K562 (cell line): Measurements from ENCODE around the gene SIGMAR1. TPM values are rescaled to one million over a fixed set of nuclear protein-coding genes. Genes with fewer than 3 reads are reported as not detected.

Source experiments
- BHLHE40 ChIP-seq: IDR thresholded peaks from 2 replicates; pipeline ENCODE4 v1.6.1; 2011; ENCODE audit warnings: low read length, improper control_type of control experiment
- HNRNPUL1 ChIP-seq: fragments of 200-400 bp; formaldehyde crosslinking; IDR thresholded peaks from 2 replicates; pipeline ENCODE4 v1.6.1; 2017; ENCODE audit warnings: low read length
- IFI16 ChIP-seq: fragments of 250-450 bp; sonication (Bioruptor Pico); IDR thresholded peaks from 2 replicates; pipeline ENCODE4 v2.1.2; 2022; ENCODE audit warnings: mild to moderate bottlenecking, inconsistent platforms
- L3MBTL2 ChIP-seq: fragments of 450-650 bp; IDR thresholded peaks from 2 replicates; pipeline ENCODE4 v1.6.1; 2016; ENCODE audit warnings: mild to moderate bottlenecking, moderate library complexity
- MAX ChIP-seq: sonication (generic); formaldehyde crosslinking; IDR thresholded peaks from 2 replicates; pipeline ENCODE4 v1.9.0; 2022; ENCODE audit warnings: mild to moderate bottlenecking, missing genetic modification reagents
- NR3C1 ChIP-seq: sonication (generic); formaldehyde crosslinking; IDR thresholded peaks from 2 replicates; pipeline ENCODE4 v1.8.1; 2022; ENCODE audit warnings: missing genetic modification reagents
- RCOR1 ChIP-seq, 2 experiments: IDR thresholded peaks; 2 replicates each; pipeline ENCODE4 v1.6.1; 2012; ENCODE audit warnings: low read depth in 2 of 2, low read length in 2 of 2, borderline replicate concordance in 1 of 2, improper control_type of control experiment in 1 of 2
- SFPQ ChIP-seq: fragments of 200-400 bp; formaldehyde crosslinking; IDR thresholded peaks from 2 replicates; pipeline ENCODE4 v1.6.1; 2017; ENCODE audit warnings: mild to moderate bottlenecking, low read depth, low read length, moderate library complexity
- SRSF1 ChIP-seq: fragments of 200-400 bp; formaldehyde crosslinking; IDR thresholded peaks from 2 replicates; pipeline ENCODE4 v1.6.1; 2017; ENCODE audit warnings: mild to moderate bottlenecking, low read depth, low read length, moderate library complexity
- SRSF9 ChIP-seq: fragments of 200-400 bp; formaldehyde crosslinking; IDR thresholded peaks from 2 replicates; pipeline ENCODE4 v1.6.1; 2017; ENCODE audit warnings: low read depth, low read length, borderline replicate concordance
- THAP12 ChIP-seq: fragments of 250-450 bp; sonication (Bioruptor Pico); IDR thresholded peaks from 2 replicates; pipeline ENCODE4 v1.9.0; 2021; ENCODE audit warnings: mild to moderate bottlenecking, inconsistent platforms
- VEZF1 ChIP-seq: fragments of 200-800 bp; sonication (Bioruptor generic); IDR thresholded peaks from 2 replicates; pipeline ENCODE4 v1.6.1; 2017; ENCODE audit warnings: missing genetic modification characterization, missing compliant biosample characterization
- ZBTB1 ChIP-seq: sonication (generic); formaldehyde crosslinking; IDR thresholded peaks from 2 replicates; pipeline ENCODE4 v1.8.1; 2023; ENCODE audit warnings: missing genetic modification reagents, low read depth, mild to moderate bottlenecking, borderline replicate concordance
- ZFPM2 ChIP-seq: fragments of 250-450 bp; sonication (Bioruptor Pico); IDR thresholded peaks from 2 replicates; pipeline ENCODE4 v1.5.1; 2022; ENCODE audit warnings: mild to moderate bottlenecking
- ZFX ChIP-seq: sonication (generic); formaldehyde crosslinking; IDR thresholded peaks from 2 replicates; pipeline ENCODE4 v1.8.0; 2022; ENCODE audit warnings: mild to moderate bottlenecking, missing genetic modification reagents, moderate library complexity
- ZNF280B ChIP-seq: fragments of 250-450 bp; sonication (Bioruptor Pico); IDR thresholded peaks from 2 replicates; pipeline ENCODE4 v1.5.1; 2021; ENCODE audit warnings: mild to moderate bottlenecking
- polyA plus RNA-seq, 8 experiments: library from polyadenylated mRNA; depleted of rRNA in 4 of 8; stranded (reverse) in 5 of 8; unstranded in 3 of 8; fragments of >200 nt; fragmentation: Nextera tagmentation in 2 of 8; fragmentation: Illumina TruSeq in 1 of 8; extraction: Ambion mirVana in 2 of 8; extraction: Trizol in 1 of 8; gene quantifications; 2 replicates each; pipeline versions ENCODE4 v1.2.1 to v1.2.3, GENCODE V29; 2011 to 2014; ENCODE audit warnings: inconsistent platforms in 1 of 8, missing spikeins in 1 of 8
- total RNA-seq, 7 experiments: library from RNA; depleted of rRNA in 6 of 7; stranded (reverse); fragments of >200 nt in 6 of 7; fragmentation: Illumina TruSeq in 2 of 7; extraction: Trizol in 2 of 7; gene quantifications; 2 replicates each; pipeline versions ENCODE4 v1.2.1 to v1.2.3, GENCODE V29; 2011 to 2021; ENCODE audit warnings: low replicate concordance in 1 of 7

Gene SIGMAR1
- total and polyA plus RNA-seq, 9 of the 15 experiments (the other 6 are each of a cell fraction or from before 2014, with no cell fraction given), result 6.9 to 80.0 (median 35.2) TPM

- TF ChIP-seq SFPQ (no peak), MAX (CRISPR knock-in tag) (0 out of 2 replicates have a peak, but pooled peaks have one; percentile 75), ZBTB1 (CRISPR knock-in tag) (0 out of 2 replicates have a peak, but pooled peaks have one; percentile 40), L3MBTL2 (peak; percentile 85), ZFX (peak; percentile 51), ZNF280B (CRISPR knock-in tag) (no peak), ZFPM2 (no peak), SRSF9 (no peak), THAP12 (CRISPR knock-in tag) (no peak), HNRNPUL1 (no peak), NR3C1 (CRISPR knock-in tag) (0 out of 2 replicates have a peak, but pooled peaks have one; percentile 59), VEZF1 (peak; percentile 78), IFI16 (no peak), BHLHE40 (peak; percentile 76), RCOR1 (IDR thresholded peaks at IDR 0.05; ENCODE audit: borderline replicate concordance in 1 of 2, low read depth in 2 of 2, low read length in 2 of 2) (no peak), SRSF1 (no peak)
These were observed at the start of gene SIGMAR1 (continued) for GRCh38 chr9:34637356-34638137.
